CD4-positive, alpha-beta T cell (primary cell): Measurements from ENCODE around the gene PCDHGA1. TPM values are rescaled to one million over a fixed set of nuclear protein-coding genes. Genes with fewer than 3 reads are reported as not detected.

Experiments used
- ATAC-seq: fragments of 200-7000 bp; cut with Tn5 transposase; one replicate; pipeline ENCODE4 v1.10.0; 2022; ENCODE audit warnings: mild to moderate bottlenecking; ENCODE audit not compliant: poor library complexity
- CTCF ChIA-PET: fragments of 350-600 bp; sonication (Branson Sonifier 250); formaldehyde crosslinking; loops from one replicate; lab custom pipeline; 2021; ENCODE audit warnings: antibody characterized with exemption, inconsistent platforms; lab: Charles Lee
- POLR2A ChIA-PET: fragments of 350-600 bp; sonication (Branson Sonifier 250); formaldehyde crosslinking; loops from one replicate; lab custom pipeline; 2021; ENCODE audit warnings: antibody characterized with exemption, inconsistent platforms; lab: Charles Lee
- DNase-seq, 14 experiments: peaks; one replicate each; pipeline ENCODE4 v3.0.0-alpha.2; 2013 to 2020; ENCODE audit warnings: mixed read lengths in 2 of 14
- H3K27ac ChIP-seq, 2 donors: one replicate each; pipeline versions ENCODE4 v1.5.1 to v1.7.0; 2013; ENCODE audit warnings: low read length in 2 of 2, low read depth in 1 of 2, mild to moderate bottlenecking in 1 of 2
- H3K27me3 ChIP-seq, 2 experiments: 1 replicate in 1 of 2; 2 replicates in 1 of 2; pipeline versions ENCODE4 v1.6.1 to v1.7.0; 2013; ENCODE audit warnings: low read length in 2 of 2, control low read depth in 1 of 2, mild to moderate bottlenecking in 1 of 2, moderate library complexity in 1 of 2; ENCODE audit not compliant: insufficient read depth in 2 of 2, control insufficient read depth in 1 of 2
- H3K36me3 ChIP-seq: one replicate; pipeline ENCODE4 v1.6.1; 2013; ENCODE audit warnings: low read length, control low read depth; ENCODE audit not compliant: insufficient read depth
- H3K4me1 ChIP-seq: one replicate; pipeline ENCODE4 v1.6.1; 2013; ENCODE audit warnings: low read length, control low read depth; ENCODE audit not compliant: insufficient read depth
- H3K4me3 ChIP-seq: one replicate; pipeline ENCODE4 v1.5.1; 2013; ENCODE audit warnings: mild to moderate bottlenecking, low read length, moderate library complexity
- H3K9me3 ChIP-seq, 2 experiments: 1 replicate in 1 of 2; 2 replicates in 1 of 2; pipeline versions ENCODE4 v1.6.1 to v1.7.0; 2013; ENCODE audit warnings: low read length in 2 of 2, mild to moderate bottlenecking in 2 of 2, control low read depth in 1 of 2, moderate library complexity in 1 of 2; ENCODE audit not compliant: control insufficient read depth in 1 of 2, insufficient read depth in 1 of 2
- H3K27ac Mint-ChIP-seq: one replicate; pipeline ENCODE4 v1.8.0; 2020; ENCODE audit warnings: mixed read lengths
- H3K27me3 Mint-ChIP-seq: one replicate; pipeline ENCODE4 v1.8.0; 2021; ENCODE audit warnings: mixed read lengths
- H3K36me3 Mint-ChIP-seq: one replicate; pipeline ENCODE4 v1.8.0; 2021; ENCODE audit warnings: low read depth, mixed read lengths
- H3K4me1 Mint-ChIP-seq: one replicate; pipeline ENCODE4 v1.8.0; 2021; ENCODE audit warnings: low read depth, mixed read lengths
- H3K4me3 Mint-ChIP-seq: one replicate; pipeline ENCODE4 v1.8.0; 2020; ENCODE audit warnings: mild to moderate bottlenecking, mixed read lengths
- H3K9me3 Mint-ChIP-seq: one replicate; pipeline ENCODE4 v1.8.0; 2020; ENCODE audit warnings: mixed read lengths
- CTCF ChIP-seq: fragments of 200-600 bp; IDR thresholded peaks from one replicate; pipeline ENCODE4 v1.8.0; 2022; ENCODE audit warnings: antibody characterized with exemption, mild to moderate bottlenecking
- intact Hi-C, 2 experiments: fragments of 100-400 bp; cut with DNase I in 1 of 2; cut with micrococcal nuclease in 1 of 2; formaldehyde crosslinking; loops; one replicate each; pipeline versions ENCODE4 v1.15.1 to v1.9.0; 2023 to 2025; cut with DNase I, micrococcal nuclease
- total RNA-seq, 174 experiments: library from RNA in 2 of 174; stranded (reverse) in 2 of 174; gene quantifications; one replicate each; pipeline ENCODE4 v1.2.3 and lab custom pipeline; 2021 to 2026

PCDHGA1 gene
- total RNA-seq, 2 experiments from 2014 or later = not detected

DNA sequence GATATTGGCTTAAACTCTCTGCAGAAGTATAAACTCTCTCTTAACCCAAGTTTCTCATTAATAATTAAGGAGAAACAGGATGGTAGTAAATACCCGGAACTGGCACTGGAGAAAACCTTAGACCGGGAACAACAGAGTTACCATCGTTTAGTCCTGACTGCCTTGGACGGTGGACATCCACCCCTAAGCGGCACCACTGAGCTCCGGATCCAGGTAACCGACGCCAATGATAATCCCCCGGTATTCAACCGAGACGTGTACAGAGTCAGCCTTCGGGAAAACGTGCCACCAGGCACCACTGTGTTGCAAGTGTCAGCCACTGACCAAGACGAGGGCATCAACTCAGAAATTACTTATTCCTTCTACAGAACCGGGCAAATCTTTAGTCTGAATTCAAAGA, 68.3 kb downstream of the PCDHGA1 start:
- H3K27ac Mint-ChIP-seq = no peak overlapping the region
- H3K4me1 ChIP-seq = no peaks in the 10 kb centered on the region
- intact Hi-C loops = no loop called here
- H3K36me3 ChIP-seq = no peaks in the 10 kb centered on the region
- no peak for DNase-seq
- no peak overlapping the region for H3K4me3 Mint-ChIP-seq
- H3K27me3 Mint-ChIP-seq = peaks cover 80% of the 10 kb centered on the region
- H3K9me3 ChIP-seq = peaks cover 32 to 56% of the 10 kb centered on the region in 2 experiments
- H3K36me3 Mint-ChIP-seq = peaks cover 26% of the 10 kb centered on the region
- peaks cover 3% of the 10 kb centered on the region for H3K4me1 Mint-ChIP-seq
- TF ChIP-seq CTCF = no peak
- H3K27ac ChIP-seq = no peak overlapping the region
- POLR2A ChIA-PET = no interaction called here
- CTCF ChIA-PET = interaction anchor here (1.9 to 3.0 kb wide), 2 partner anchors 114 to 159 kb away, joined by 10 to 11 read pairs; no protein-coding TSS in a partner anchor
- peaks cover 7% of the 10 kb centered on the region for H3K9me3 Mint-ChIP-seq
- no peak overlapping the region for H3K4me3 ChIP-seq
- H3K27me3 ChIP-seq = peaks cover 55 to 80% of the 10 kb centered on the region in 2 experiments
- no peak for ATAC-seq

DNA sequence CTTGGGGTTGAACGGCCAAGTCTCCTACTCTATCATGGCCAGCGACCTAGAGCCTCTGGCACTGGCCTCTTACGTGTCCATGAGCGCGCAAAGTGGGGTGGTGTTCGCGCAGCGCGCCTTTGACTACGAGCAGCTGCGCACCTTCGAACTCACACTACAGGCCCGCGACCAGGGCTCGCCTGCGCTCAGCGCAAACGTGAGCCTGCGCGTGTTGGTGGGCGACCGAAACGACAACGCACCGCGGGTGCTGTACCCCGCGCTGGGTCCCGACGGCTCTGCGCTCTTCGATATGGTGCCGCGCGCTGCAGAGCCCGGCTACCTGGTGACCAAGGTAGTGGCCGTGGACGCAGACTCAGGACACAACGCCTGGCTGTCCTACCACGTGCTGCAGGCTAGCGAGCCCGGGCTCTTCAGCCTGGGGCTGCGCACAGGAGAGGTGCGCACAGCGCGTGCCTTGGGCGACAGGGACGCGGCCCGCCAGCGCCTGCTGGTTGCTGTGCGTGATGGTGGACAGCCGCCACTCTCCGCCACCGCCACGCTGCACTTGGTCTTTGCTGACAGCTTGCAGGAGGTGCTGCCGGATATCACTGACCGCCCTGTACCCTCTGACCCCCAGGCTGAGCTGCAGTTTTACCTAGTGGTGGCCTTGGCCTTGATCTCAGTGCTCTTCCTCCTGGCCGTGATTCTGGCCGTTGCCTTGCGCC, 69.4 kb downstream of the PCDHGA1 start:
- ChIA-PET POLR2A (no interaction called here), CTCF (no interaction called here)
- H3K36me3 Mint-ChIP-seq = peaks cover 35% of the 10 kb centered on the region
- H3K4me3 Mint-ChIP-seq = no peak overlapping the region
- H3K27me3 Mint-ChIP-seq = peaks cover 82% of the 10 kb centered on the region
- peaks cover 3% of the 10 kb centered on the region for H3K4me1 Mint-ChIP-seq
- no peak for TF ChIP-seq CTCF
- no peak overlapping the region for H3K27ac ChIP-seq
- H3K27me3 ChIP-seq = peaks cover 55 to 82% of the 10 kb centered on the region in 2 experiments
- H3K4me1 ChIP-seq = no peaks in the 10 kb centered on the region
- H3K9me3 ChIP-seq = peaks cover 30 to 52% of the 10 kb centered on the region in 2 experiments
- no peak overlapping the region for H3K27ac Mint-ChIP-seq
- H3K36me3 ChIP-seq = no peaks in the 10 kb centered on the region
- DNase-seq = no peak
- ATAC-seq = no peak
- intact Hi-C loops = no loop called here
- H3K4me3 ChIP-seq = no peak overlapping the region
- peaks cover 8% of the 10 kb centered on the region for H3K9me3 Mint-ChIP-seq

DNA sequence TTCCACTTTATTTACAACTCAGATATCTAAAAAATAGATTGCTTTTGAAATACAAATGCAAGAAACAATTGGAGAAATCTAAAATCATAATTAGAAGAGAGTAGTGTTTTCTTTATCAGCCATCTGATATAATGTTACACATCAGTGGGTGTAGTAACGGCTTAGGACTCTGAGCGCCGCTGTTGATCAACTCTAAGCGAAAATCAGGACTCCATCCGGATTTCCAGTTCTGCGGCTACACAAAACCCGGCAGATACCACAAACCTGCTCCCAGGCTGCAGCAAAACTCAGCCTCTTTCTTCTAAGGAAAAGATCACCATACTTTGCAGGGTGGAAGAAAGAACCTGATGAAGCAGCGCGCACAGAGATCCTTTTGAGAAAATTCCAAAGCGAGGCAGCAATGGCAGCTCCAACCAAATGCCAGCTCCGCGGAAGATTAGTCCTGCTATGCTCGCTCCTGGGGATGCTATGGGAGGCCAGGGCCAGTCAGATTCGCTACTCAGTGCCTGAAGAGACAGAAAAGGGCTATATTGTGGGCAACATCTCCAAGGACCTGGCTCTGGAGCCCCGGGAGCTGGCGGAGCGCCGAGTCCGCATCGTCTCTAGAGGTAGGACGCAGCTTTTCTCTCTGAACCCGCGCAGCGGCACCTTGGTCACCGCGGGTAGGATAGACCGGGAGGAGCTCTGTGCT, 72.4 kb downstream of the PCDHGA1 start, which contains the start of gene PCDHGA9:
TSS of gene PCDHGA9 (plus strand) at position 226 of the 691 bp plus-strand sequence. CDS start at position 401, 175 bp downstream.
- peaks cover 77% of the 10 kb centered on the region for H3K27me3 Mint-ChIP-seq
- peaks cover 29% of the 10 kb centered on the region for H3K36me3 Mint-ChIP-seq
- peak within 1 kb of the TSS; percentile 77 for H3K4me3 Mint-ChIP-seq
- Histone ChIP-seq H3K27me3 (peaks cover 51 to 82% of the 10 kb centered on the region in 2 experiments), H3K27ac (no peak within 1 kb of the TSS), H3K4me3 (no peak within 1 kb of the TSS), H3K9me3 (peaks cover 44 to 50% of the 10 kb centered on the region in 2 experiments), H3K4me1 (no peaks in the 10 kb centered on the region), H3K36me3 (no peaks in the 10 kb centered on the region)
- POLR2A ChIA-PET = no interaction called here
- DNase-seq = peak in 2 of 14 experiments; percentile 26
- H3K27ac Mint-ChIP-seq = no peak within 1 kb of the TSS
- intact Hi-C loops = no loop called here
- CTCF ChIA-PET = no interaction called here
- H3K4me1 Mint-ChIP-seq = peaks cover 3% of the 10 kb centered on the region
- TF ChIP-seq CTCF = no peak
- ATAC-seq = no peak
- peaks cover 5% of the 10 kb centered on the region for H3K9me3 Mint-ChIP-seq
